ENCODE measurements around the gene QSOX2.

- TF ChIP-seq CTCF (IDR thresholded peaks at IDR 0.05) (no peak), POLR2A (IDR thresholded peaks at IDR 0.05) (no peak), POLR2AphosphoS5 (IDR thresholded peaks at IDR 0.05) (no peak)
These were observed 12.2 kb downstream of the QSOX2 start for GRCh38 chr9:136233411-136233810.
